Fibroblast of pulmonary artery (primary cell): ENCODE results near the gene ARRDC1.

Experiments used
- DNase-seq: peaks from one replicate; pipeline ENCODE4 v3.0.0-alpha.2; 2010; ENCODE audit warnings: low read depth
- H3K4me3 ChIP-seq: replicated peaks from 2 replicates; pipeline ENCODE4 v1.5.1; 2011; ENCODE audit warnings: low read depth, mild to moderate bottlenecking, control low read depth, low read length, moderate library complexity
- CTCF ChIP-seq: IDR thresholded peaks from 2 replicates; pipeline ENCODE4 v1.5.1; 2011; ENCODE audit warnings: mild to moderate bottlenecking, control low read depth, low read length, inconsistent platforms; ENCODE audit errors: missing control alignments

ARRDC1 gene

GRCh38 chr9:137612741-137613142 lies 7.3 kb downstream of the ARRDC1 start:
- no peak for DNase-seq
- no peak overlapping the region for H3K4me3 ChIP-seq
- TF ChIP-seq CTCF = no peak

- no peak overlapping the region for H3K4me3 ChIP-seq
- no peak for DNase-seq
- no peak for TF ChIP-seq CTCF
Measured at GRCh38 chr9:137613259-137613658, 7.8 kb downstream of the ARRDC1 start.

DNA sequence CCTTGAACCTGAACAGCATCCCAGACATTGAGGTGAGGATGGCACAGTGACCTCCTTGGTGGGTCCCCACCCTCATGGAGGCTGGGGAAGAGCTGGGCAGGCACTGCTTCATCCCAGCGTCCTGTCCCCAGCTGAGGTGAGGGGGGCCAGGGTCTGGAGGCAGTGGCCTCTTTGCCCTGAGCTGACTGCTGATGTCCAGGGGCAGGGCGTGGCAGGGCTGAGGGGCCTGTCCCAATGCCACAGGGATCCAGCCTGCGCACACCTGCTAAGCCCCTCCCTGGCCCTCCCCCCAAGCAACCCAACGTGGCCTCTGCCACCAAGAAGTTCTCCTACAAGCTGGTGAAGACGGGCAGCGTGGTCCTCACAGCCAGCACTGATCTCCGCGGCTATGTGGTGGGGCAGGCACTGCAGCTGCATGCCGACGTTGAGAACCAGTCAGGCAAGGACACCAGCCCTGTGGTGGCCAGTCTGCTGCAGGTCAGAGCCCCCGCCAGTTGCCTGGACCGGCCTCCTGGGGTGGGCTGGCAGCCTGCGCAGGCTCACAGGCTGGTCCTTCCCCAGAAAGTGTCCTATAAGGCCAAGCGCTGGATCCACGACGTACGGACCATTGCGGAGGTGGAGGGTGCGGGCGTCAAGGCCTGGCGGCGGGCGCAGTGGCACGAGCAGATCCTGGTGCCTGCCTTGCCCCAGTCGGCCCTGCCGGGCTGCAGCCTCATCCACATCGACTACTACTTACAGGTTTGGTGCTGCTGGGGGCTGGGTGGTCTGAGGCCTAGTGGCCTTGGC lies 8.4 kb downstream of the ARRDC1 start:
- no peak for TF ChIP-seq CTCF
- DNase-seq = no peak

DNA sequence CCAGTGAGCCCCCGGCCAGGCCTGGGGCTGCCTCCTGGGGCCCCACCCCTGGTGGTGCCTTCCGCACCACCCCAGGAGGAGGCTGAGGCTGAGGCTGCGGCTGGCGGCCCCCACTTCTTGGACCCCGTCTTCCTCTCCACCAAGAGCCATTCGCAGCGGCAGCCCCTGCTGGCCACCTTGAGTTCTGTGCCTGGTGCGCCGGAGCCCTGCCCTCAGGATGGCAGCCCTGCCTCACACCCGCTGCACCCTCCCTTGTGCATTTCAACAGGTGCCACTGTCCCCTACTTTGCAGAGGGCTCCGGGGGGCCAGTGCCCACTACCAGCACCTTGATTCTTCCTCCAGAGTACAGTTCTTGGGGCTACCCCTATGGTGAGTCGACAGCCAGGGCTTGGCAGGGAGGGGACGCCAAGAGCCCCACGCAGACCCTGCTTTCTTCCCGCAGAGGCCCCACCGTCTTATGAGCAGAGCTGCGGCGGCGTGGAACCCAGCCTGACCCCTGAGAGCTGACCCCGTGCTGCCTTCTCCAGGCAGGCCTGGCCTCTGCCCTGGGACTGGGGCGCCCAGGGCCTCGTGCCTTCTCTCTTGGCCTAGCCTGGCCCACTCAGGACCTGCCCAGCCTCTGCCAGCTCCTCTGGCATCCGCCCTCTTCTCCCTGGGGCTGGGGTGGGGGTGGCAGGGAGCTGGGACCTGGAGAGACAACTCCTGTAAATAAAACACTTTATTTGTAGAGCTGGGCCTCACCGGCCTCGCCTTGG lies 9.3 kb downstream of the ARRDC1 start:
- DNase-seq = no peak
- TF ChIP-seq CTCF = no peak
- no peak overlapping the region for H3K4me3 ChIP-seq

More for the DNA sequence above, 8.4 kb downstream of the ARRDC1 start:
- no peak overlapping the region for H3K4me3 ChIP-seq

GRCh38 chr9:137615387-137615871 lies 9.9 kb downstream of the ARRDC1 start:
- TF ChIP-seq CTCF = no peak
- no peak overlapping the region for H3K4me3 ChIP-seq
- no peak for DNase-seq

DNA sequence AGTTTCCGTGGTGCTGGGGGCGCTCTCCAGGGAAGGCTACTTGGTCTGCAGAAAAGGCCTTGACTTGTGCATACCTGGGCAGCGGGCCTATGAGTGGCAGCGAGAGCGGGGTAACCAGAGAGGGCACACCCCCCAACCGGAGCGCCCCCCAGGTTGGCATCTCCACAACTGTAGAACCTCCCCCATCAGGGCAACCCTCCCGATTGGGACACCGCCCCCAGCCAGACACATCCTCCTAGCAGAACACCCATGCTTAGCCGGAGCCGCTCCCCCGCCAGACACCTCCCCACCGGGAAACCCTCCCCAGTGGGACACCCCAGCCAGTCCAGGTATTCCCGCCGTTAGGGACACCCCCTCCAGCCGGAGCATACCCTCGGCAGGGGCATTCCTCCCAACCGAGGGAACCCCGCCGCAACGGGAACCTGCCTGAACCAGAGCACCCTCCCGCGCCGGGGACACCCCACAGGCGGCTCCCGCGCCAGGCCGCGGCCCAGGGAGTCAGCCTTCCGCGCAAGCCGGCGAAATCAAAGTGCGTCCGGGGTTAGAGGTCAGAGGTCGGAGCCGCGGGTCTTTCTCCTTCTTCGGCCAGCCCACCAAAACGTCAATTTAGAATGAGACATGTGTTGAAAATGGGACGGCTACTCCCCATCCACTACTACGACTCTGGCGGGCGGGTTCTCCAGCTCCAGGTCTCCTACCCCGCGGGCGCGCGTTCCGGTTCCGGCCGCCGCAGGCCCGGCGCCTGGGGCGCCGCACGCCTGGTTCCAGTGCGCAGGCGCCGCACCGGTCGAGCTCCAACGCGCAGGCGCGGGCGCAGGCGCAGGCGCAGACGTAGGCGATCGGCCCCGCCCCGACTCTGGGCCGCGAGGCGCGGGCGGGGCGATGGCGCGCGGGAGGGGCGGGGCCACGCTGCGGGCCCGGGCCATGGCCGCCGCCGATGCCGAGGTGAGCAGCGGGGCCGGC lies 12.9 kb downstream of the ARRDC1 start, which contains the start of gene EHMT1:
Gene EHMT1, plus strand, starts transcription at position 901 of the 963 bp plus-strand sequence. Its CDS starts 24 bp downstream, at position 925.
- peak within 1 kb of the TSS; percentile 98 for H3K4me3 ChIP-seq
- no peak for TF ChIP-seq CTCF
- peak; percentile 85 for DNase-seq
